GM21367 (cell line): ENCODE results near the gene GNGT2.
A peak's percentile ranks its signal among the peaks of the same experiment; 100 is the strongest.
"Not testable (repeated sequence)": the region's sequence is repeated elsewhere in the genome, so short reads cannot be mapped to it uniquely, and the experiment has no call there.

Source experiments
- ATAC-seq: cut with Tn5 transposase; IDR thresholded peaks from one replicate; pipeline ENCODE4 v1.9.1; 2021; ENCODE audit not compliant: unreplicated experiment

Gene GNGT2

DNA sequence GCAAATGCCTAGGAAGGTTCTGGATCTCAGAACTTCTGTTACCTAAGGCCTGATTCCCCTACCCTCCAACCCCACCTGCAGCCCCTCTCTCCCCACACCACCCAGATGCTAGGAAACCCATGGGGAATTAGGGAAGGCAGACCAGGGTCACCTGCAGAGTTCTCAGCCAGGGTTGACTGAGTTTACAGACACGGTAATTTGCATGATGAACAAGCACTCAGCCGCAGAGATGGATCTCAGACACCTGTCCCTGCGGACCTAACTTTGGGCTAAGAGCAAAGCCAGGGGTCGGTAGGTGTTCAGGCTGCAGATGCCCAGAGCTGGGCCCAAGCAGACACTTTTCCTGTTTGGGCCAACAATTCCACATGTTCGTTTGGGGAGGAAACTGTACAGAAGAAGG lies 3.0 kb upstream of the GNGT2 start:
- ATAC-seq = no peak

DNA sequence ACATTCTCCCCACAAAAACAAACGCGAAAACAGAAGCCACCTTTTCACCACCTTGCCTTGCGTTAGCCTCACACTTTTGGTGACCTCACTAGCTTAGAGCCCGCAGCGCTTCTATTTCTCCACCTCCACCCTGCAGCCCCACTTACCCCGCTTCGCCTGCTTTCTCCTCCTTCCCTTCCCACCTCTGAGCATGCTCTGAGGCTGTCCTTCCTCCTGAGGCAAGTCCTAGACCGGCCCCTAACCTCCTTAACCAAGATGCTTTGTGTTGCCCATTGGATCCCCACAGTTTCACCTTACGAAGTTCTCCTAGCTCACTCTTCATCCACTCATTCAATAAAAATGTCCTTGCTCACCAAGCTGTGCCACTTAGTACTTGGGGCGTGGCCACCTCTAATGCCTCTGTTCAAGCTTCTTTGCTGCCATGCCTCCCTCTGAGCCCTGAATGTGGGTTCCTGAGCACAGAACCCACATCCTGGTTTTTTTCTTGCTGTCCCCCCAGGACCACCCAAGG lies 1.3 kb downstream of the GNGT2 start:
- ATAC-seq = no peak

DNA sequence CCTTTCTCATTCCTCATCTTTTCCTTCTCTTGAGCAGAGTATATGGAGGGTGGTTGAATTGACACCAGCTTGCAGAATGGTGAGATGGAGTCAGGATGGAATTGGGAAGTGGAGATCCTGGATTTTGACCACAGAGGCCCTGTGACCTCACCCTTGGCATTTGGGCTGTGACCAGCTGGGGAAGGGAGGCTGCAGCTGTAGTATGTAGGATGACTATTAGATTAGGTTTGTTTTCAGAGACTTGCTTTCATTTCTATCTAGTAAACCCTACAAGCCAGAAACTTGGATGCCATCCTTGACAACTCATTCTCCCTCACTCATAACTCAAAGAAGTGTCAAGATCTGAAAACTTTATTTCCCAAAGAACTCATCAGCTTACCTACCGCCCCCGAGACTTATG lies 5.9 kb downstream of the GNGT2 start:
- no peak for ATAC-seq

DNA sequence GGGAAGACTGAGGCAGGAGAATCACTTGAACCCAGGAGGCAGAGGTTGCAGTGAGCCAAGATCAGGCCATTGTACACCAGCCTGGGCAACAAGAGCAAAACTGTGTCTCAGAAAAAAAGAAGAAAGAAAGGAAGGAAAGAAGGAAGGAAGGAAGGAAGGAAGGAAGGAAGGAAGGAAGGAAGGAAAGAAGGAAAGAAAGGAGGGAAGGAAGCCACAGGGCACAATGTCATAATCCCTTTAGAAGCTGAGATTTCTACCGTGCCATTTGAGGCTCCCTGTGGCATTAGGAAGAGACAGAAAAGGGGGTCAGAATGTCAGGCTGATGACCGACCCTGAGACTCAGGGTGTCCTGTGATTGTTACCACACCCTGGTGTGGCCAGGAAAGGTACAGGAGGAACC lies 6.6 kb downstream of the GNGT2 start:
- no peak for ATAC-seq

DNA sequence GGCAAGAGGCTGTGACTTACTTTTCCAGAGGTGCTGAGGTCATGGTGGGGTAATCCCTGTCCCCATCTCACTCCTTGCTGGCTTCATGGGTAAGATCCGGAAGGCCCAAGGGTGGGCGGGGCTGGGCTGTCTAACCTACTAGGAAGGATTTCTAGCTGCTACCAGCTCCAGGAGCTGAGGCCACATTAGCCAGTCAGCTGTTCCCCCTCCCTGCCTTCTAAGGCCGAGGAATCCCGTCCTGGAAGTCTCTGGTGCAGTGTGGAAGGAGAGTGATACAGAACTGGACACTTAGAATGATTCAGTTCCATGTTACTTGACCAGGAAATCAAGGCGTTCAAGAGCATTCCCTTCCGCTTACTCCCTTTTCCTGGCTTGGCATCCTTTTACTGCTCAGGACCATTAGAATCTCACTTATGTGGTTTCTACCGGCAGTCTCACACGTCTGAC lies 8.9 kb downstream of the GNGT2 start:
- ATAC-seq = no peak

DNA sequence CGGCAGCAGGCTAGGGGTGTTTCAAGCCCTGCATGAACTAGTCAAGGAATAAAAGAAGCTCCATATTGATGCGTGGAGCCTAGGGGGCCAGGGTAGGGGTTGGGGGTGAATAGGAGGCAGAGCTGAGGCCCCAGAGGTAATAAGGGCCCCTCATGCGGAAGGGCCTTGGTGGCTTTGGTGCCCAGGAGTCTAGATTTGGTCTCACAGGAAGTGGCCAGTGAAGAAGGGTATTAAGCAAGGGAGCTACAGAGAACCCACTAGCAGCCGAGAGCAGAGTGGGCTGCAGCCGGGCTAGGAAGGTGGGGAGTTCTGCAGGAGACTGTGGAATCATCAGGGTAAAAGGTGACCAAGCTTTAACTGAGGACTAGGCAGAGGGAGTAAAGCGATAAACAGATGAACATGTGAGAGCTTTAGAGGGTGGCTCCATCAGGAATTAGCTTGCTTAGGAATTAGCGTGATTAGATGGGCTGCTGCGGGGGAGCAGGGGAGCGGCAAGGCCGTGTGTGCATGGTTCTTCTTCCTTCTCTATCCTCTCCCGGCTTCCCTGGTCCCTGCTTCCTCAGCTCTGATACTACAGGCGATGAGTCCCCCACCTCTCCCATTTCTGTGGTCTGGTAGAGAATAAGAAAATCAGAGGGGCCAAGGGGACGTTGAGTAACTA lies 9.8 kb downstream of the GNGT2 start:
- ATAC-seq = no peak

DNA sequence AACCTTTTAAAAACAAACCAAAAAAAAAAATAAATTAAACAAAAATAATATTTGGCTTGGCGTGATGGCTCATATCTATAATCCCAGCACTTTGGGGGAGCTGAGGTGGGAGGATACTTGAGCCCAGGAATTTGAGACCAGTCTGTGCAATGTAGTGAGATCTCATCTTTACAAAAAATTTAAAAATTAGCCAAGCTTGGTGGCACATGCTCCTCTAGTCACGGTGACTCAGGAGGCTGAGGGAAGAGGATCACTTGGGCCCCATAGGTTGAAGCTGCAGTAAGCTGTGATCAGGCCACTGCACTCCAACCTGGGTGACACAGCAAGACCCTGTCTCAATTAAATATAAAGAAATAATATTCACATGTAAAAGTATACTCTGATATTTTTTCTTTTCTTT lies 12.2 kb downstream of the GNGT2 start:
- no peak for ATAC-seq

DNA sequence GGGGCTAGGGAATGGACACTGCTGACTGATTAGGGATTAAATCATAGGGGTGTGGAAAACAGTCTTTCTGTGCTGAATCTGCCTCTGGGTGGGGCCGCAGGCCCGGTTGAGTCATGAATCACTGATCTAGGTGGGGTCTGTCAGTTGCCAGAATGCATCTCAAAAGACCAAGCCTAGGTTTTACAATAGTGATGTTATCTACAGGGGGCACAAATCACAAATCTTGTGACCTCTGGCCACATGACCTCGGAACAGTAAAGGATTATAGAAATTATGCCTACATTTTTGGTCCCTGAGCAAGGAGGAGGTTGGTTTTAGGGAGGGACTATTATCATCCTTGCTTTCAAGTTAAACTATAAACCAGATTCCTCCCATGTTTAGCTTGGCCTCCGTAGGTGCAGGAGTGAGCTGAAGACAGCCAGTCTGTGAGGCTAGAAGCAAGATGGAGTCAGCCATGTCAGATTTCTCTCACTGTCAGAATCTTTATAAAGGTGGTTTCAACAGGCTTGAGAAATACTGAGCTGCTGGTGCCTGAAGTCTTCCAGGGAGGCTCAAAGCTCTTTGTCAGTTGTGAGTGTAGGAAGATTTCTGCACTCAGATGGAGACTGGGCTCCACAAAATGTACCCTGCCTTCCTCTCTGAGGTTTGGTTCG lies 12.9 kb downstream of the GNGT2 start:
- ATAC-seq = no peak

DNA sequence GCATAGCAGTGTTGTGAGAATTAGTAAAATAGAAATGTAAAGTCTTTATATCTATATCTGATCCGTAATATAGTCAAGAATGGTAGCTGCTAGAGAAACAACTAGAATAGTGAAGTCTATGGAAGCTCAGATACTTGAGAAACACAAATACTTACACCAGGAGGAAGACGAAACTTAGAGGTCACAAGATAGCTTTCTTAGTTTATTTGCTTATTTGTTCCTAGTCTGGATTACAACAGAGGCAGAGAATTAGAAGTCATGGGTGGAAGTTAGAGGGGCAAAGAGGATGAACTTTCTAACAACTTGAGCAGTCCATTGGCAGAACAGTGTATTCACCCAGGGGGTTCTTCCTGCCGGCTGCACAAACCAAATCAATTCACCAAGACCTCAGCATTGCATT lies 13.9 kb downstream of the GNGT2 start:
- ATAC-seq = no peak

DNA sequence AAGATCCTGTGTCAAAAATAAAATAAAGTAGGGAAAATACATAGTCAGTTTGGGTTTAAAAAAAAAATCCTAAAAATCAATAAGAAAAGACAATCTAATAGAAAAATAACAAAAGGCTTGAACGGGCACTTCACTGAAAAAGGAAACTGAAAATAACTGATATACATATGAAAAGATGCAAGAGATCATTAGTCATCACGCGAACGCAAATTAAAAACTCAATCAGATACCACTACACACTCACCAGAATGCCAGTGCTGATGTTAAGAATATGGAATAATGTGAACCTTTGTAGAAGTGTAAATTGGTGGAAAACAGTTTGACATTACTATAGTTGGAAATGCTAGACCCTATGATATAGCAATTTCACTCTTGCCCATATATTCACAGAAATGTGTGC lies 14.6 kb downstream of the GNGT2 start:
- no peak for ATAC-seq

DNA sequence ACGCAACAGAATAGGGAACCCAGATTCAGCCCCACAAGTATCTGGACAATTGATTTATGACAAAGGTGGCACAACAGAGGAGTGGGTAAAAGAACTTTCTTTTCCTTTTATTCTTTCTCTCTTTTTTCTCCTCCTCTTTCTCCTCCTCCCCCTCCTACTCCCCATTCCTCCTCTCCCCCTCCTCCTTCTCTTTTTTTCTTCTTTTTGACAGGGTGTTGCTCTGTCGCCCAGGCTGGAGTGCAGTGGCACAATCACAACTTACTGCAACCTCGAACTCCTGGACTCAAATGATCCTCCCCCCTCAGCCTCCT lies 16.1 kb downstream of the GNGT2 start:
- no peak for ATAC-seq

DNA sequence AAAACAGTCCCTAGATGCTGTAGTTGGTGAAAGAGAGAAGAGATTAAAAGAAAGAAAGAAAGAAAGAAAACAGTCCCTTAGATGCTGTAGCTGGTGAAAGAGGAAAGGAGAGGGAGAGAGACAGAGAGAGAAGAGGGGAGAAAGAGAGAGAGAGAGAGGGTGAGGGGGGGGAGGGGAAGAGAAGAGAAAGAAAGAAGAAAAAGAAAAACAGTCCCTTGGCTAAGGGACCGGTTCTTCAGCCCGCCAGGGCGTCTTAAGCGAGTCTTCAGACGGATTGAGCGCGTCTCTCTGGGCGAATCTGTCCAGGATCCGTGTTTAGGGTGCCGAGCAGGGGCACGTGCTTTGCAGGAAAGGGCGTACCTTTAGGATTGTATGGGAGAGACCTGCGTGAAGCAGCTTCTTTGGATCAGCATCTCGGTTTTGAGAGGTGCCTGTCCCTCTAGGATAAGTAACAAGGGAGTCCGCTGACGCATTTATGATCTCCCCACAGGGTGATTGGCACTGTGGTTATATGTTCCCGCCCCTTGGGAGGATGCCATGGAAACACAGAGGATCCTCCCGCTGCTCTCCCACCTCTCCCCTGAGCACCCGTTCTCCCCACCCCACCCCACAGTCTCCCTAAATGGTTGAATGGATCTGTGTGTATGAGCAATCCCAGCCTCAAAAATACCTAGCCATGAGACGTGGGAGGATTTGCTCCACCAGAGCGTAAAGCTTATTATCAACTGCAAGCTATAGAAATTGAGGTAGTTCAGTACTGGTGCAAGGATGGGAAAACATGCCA lies 16.7 kb downstream of the GNGT2 start:
- ATAC-seq = no peak

DNA sequence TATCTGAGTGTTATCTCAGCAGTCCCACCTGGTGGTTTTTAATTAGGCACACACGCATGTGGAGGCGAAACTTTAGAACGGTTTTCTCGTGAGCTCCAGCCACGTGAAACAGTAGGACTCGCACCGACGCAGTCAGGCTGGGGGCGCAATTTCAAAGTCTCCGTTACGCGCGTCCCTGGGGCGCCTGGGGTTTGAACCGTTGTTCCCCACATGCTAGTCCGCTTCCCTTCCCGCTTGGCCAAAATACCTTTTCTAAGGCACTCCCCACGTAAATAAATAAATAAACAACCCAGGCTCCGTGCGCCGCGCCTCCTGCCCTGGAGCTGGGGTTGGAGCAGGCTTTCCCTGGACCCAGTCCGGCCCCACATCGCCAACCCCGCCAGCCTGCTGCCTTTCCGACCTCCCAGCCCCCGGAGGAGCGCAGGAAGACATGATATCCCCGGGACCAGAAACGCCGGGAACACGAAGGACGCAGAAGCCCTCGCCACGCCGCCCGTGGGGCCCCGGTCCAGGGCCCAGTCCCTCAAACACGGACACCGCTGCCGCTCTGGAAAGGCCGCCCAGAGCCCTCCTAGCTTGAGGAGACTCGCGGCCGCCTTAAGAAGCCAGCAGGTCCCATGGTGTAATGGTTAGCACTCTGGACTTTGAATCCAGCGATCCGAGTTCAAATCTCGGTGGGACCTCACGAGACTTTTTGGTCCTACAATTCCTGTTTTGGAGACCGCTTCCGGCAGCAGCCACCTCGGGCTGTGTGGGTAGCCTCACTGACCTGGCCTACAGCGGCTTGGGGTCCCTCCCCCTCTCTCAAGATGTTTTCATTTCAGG lies 18.2 kb downstream of the GNGT2 start:
- peak; percentile 34 for ATAC-seq

DNA sequence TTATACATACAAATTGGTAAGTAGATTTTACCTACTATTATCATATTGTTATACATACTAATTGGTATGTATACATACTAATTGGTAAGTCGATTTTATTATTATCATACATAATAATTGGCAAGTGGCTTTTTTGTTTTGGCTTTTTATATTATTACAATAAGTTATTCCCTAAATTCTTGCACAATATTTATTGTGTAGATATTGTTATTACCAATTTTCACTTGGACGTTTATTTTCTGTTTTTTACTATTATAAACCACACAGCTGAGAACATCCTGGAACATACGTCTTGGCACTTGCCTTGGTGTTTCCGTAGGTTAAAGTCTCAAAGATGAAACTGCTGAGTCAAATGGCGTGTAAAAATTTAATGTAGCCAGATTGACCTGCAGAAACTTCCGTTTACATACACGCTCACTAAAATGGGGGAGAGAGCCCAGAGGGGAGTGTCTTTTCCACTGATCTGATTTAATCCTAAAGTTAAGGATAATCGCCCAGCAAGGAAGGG lies 18.9 kb downstream of the GNGT2 start:
- ATAC-seq = peak; percentile 4

DNA sequence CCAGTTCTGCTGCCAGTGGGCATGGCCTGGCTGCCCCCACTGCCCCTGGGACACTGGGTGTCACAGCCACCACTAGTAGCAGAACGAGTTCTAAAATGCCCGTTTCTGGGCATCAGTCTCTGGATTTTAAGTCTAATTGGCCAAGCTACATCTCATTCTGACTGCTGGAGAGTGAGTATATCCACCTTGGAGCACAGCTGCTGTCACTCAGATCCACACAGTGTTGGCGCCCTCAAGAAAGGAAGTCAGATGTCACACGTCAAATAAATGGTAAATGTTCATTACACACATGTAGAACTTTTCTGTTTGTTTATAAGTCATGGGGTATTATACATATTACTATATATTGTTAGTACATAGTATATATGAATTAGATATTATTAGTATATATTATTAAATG lies 19.4 kb downstream of the GNGT2 start:
- ATAC-seq = no peak

DNA sequence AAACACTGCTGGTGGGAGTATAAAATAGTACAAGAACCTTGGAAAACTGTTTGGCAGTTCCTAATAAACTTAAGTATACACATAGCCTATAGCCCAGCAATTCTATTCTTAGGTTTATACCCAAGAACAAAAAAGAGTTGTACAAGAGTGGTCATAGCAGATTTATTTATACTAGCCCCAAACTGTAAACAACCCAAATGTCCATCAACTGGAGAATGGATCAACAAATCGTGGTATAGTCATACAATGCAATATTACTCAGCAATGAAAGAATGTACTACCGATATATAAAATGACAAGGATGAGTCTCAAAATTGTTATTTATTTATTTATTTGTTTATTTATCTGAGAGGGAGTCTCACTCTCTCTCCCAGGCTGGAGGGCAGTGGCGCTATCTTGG lies 23.1 kb downstream of the GNGT2 start:
- no peak for ATAC-seq

DNA sequence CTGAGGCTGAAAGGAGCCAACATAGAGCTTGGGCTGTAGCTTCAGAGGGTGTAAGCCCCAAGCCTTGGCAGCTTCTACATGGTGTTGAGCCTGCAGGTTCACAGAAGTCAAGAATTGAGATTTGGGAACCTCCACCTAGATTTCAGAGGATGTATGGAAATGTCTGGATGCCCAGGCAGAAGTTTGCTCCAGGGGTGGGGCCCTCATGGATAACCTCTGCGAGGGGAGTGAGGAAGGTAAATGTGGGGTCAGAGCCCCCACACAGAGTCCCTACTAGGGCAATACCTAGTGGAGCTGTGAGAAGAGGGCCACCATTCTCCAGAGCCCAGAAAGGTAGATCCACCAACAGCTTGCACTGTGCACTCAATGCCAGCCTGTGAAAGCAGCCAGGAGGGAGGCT lies 25.0 kb downstream of the GNGT2 start:
- ATAC-seq = not testable (repeated sequence)

DNA sequence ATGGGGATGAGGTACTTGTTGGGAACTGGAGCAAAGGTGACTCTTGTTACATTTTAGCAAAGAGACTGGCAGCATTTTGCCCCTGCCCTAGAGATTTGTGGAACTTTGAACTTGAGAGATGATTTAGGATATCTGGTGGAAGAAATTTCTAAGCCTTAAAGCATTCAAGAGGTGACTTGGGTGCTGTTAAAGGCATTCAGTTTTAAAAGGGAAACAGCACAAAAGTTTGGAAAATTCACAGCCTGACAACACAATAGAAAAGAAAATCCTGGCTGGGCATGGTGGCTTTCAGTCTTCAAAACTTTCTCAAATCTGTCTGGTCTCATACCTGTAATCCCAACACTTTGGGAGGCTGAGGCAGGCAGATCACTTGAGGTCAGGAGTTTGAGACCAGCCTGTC lies 25.9 kb downstream of the GNGT2 start:
- ATAC-seq = not testable (repeated sequence)

DNA sequence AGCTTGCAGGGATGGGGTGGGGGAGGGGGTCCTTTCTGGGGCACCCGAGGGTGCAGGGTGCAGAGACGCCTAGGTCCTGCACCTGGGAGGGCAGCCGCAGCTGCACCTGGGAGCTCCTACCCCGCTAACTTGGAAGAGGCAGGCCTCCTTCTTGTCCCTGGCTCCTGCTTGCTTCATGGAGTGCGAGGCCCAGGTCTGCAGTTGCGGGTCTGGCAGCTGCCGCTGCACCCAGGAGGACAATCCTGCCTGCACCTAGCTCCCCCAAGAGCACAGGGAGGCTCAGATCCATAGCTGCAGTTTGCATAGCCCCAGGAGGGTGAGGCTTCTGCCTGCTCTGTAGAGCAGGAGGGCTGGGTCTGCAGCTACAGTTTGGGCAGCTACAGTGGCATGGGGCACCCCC lies 26.6 kb downstream of the GNGT2 start:
- no peak for ATAC-seq

DNA sequence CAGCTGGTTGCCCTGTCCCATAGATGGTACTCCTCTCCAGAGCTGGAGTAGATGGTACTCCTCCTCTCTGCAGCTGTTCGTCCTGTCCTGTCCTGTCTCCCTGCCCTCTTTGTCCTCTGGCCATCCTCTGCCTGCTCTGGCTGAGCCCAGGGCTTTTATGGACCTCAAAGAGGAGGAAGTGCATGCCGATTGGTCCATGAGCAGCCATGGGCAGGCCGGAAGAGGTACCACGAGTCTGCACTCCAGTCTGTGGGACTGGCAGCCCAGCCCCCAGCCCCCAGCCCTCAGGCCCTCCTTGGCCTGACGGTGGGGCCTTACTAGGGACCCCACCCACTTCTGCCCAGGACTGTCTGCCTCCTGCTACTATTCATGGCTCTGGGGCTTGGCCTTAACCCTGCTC lies 27.0 kb downstream of the GNGT2 start:
- ATAC-seq = no peak

DNA sequence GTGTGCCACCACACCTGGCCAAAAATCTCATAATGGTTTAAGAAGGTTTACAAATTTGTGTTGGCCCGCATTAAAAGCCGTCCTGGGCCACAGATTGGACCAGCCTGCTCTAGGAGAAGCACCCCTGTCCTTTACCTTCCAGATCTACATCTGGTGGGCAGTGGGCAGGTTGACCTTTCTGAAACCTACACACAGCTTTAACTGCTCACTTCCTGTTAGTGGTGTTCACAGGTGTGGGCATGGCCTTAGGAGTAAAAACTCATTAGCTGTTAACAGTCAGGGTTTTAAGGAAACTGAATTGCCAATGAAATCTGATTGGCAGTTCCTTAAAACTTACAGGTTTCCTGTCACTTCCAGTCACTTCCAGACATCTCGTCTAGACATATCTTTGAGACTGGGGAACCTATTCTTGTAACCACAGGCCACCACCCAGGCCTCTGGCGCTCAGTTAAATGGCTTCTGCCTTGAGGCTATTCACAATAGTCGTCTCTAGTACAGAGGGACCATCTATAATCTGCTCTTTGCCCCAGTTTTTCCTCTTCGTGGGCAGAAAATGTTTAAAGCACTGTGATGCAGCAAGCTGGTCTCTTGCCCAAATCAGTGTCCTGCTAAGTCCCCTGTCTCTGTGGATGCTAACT lies 29.3 kb downstream of the GNGT2 start:
- ATAC-seq = no peak
